22Rv1 (cell line): ENCODE data around the gene ZNF362.

Experiments
- CTCF ChIP-seq: fragments of 450-650 bp; IDR thresholded peaks from 2 replicates; pipeline ENCODE4 v1.5.1; 2017; ENCODE audit warnings: mild to moderate bottlenecking
- ZFX ChIP-seq: fragments of 450-650 bp; IDR thresholded peaks from 2 replicates; pipeline ENCODE4 v1.6.1; 2017; ENCODE audit warnings: antibody characterized with exemption, borderline replicate concordance

GRCh38 chr1:33242652-33243051, 13.6 kb upstream of the ZNF362 start:
- TF ChIP-seq CTCF (no peak), ZFX (no peak)
